ENCODE data around the gene IGSF21.

Gene IGSF21

GRCh38 chr1:18305182-18305795 lies 197.7 kb downstream of the IGSF21 start:
- DNase-seq, result no peak

DNA sequence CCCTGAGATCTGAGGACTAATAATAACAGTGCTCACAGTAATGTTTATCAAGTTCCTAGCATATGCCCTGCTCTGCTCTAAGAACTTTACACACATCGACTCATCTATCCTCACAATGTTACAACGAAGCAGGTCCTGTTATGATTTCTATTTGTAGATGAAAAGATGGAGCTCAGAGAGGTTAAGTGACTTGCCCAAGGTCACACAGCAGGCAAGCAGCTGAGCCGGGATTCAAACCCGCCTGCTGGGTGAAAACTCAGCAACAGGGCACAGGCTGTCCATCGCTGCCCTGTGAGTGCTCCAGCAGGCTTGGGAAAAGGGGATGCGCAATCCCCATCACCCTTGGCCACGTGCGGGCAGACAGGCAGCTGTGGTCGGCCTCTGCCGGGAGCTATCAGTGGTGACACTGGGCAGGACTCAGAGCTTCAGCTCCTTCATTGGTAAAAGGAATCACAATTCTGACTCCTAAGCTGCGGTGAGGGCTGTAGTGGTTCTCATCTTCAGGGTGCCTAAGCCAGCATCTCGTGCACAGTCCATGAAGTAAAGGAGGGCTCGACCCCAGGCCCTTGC lies 199.8 kb downstream of the IGSF21 start:
- no peak for DNase-seq

DNA sequence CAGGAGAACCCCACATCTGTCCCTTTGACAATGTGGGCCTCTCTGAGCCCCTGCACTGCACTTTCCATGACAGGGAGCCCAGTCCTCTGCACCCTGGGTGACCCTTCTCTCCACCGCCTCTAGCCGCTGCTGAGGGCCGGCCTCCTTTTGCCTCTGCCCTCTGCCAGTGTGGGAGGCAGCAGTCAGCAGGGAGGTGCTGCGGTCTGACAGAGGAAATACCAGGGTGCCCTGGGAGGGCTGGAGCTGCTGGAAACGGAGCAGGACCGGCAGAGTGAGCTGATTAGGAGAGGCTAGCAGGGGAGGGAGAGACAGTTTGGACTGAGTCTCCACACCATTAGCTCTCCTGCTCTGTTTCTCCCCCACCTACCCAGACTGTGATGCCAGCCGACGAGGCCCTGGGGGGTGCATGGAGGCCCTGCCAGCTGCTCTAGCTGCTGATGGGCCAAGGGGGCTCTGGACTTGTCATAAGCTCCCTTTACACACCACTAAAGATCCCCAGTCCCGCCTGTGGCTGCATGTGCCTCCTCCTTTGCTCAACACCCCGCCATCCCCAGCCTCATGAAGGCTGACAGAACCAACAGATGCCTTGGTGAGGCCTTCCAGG lies 202.1 kb downstream of the IGSF21 start:
- DNase-seq, result no peak

- DNase-seq, result no peak
Measured at GRCh38 chr1:18312961-18313360, 205.4 kb downstream of the IGSF21 start.

DNA sequence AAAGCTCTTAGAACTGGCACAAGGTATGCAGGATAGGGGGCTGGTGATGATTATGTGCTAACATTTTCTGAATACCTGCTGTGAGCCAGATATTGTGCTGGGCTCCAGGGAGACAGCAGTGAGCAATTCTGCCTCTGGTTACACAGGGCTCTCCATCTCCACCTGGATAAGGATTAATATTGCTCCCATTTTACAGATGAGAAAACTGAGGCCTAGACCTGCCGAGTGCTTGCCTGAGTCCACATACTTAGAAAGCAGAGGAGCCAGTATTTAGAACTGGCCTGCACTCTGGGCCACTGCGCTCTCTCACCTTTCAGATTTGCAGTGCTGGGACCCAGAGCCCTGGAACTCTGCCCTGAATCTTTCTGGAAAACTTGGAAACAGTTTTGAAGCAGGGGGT lies 205.9 kb downstream of the IGSF21 start:
- no peak for DNase-seq

GRCh38 chr1:18314399-18314798 lies 206.8 kb downstream of the IGSF21 start:
- no peak for DNase-seq

GRCh38 chr1:18315449-18315848 lies 207.9 kb downstream of the IGSF21 start:
- DNase-seq, result no peak

- no peak for DNase-seq
Measured at GRCh38 chr1:18316764-18317163, 209.2 kb downstream of the IGSF21 start.

DNA sequence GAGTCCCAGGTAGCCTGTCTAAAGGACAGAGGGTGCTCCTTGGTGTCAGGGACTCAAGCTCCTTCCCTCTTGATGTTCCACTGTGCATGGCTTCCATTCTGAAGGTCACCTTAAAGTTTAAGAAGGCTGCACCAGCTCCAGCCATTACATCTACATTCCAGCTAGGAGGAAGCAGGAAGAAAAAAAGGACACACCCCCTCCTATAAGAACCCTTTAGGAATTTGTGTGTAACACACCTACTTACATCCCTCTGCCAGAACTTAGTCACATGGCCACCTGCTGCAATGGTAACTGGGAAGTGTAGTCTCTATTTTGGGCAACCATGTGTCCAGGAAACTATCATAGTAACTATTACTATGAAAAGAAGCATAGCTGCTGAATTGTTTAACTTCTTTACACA lies 211.5 kb downstream of the IGSF21 start:
- no peak for DNase-seq

DNA sequence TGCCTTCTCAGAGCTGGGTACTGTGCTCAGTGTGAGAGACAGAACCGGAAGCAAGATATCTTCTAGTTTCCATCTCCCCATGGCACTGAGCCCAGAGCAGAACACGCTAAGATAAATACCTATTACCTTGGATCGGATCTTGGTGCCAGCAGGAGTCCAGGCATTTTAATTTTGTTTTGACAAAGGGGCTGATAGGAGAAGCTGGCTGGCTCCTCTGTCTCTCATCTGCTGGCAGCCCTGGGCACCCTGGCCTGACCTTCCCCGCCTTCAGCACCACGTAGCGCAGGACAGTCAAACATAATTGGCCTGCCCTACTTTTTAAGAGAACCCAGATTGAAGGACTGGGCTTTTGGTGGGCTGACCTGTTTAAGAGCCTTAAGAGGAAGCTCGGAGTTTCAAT lies 212.5 kb downstream of the IGSF21 start:
- DNase-seq, result no peak

GRCh38 chr1:18322368-18323032 lies 214.9 kb downstream of the IGSF21 start:
- no peak for DNase-seq

DNA sequence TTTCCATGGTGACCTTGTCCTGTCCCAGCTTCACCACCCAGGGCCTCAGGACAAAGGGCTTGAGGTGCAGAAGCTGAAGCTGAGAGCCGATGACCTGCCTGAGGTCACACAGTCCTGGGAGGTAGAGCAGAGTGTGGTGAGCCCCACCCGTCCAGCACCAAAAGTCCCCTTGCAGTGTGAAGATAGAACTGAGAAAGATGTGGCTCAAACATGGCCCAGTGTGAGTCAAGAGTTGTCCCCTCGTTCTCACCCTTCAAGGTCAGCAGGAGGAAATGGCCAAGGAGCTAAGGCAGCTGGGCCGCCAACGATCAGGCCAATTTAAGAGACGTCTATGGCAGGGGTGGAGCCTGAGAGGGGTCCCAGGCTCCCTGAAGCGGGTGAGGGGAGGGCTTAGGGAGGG lies 215.7 kb downstream of the IGSF21 start:
- no peak for DNase-seq

DNA sequence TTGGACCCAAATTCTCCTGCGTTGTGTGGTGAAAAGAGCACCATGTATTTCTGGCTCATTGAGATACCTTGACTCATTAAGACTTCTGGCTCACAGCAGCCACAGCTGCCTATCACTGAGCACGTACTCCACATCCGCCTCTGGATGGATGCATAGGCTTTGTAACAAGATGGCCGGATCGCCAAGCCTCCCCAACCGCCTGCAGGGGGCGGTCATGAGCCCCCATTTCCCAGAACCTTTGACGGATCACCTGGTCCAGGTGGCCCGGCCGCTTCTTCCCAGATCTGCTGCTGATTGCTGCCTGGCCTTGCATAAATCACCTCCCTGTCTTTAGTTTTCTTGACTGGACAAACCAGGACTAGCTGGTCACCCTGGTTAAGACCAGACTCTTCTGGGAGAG lies 216.6 kb downstream of the IGSF21 start:
- no peak for DNase-seq

GRCh38 chr1:18325136-18325535 lies 217.5 kb downstream of the IGSF21 start:
- DNase-seq, result no peak

GRCh38 chr1:18326211-18326897 lies 218.8 kb downstream of the IGSF21 start:
- DNase-seq, result no peak

- no peak for DNase-seq
Measured at GRCh38 chr1:18327650-18328049, 220.1 kb downstream of the IGSF21 start.

DNA sequence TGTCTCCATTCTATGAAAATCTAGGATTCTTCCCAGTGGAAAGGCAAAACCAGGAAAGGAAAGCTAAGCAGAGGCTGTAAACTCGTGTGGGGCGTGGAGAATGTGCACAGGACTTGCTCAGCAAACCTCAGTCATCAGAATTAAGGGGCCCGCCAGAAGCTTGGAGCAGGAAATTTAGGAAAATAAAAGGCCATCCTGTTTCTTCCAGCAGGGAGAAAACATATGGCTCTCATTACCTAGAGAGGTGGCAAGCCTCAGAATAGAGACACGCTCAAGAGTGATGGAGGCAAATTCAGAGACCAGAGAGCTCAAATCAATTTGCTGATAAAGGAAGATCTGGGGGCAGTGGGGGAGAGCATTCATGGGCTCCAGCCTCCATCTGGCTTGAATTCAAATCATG lies 221.2 kb downstream of the IGSF21 start:
- DNase-seq, result no peak

DNA sequence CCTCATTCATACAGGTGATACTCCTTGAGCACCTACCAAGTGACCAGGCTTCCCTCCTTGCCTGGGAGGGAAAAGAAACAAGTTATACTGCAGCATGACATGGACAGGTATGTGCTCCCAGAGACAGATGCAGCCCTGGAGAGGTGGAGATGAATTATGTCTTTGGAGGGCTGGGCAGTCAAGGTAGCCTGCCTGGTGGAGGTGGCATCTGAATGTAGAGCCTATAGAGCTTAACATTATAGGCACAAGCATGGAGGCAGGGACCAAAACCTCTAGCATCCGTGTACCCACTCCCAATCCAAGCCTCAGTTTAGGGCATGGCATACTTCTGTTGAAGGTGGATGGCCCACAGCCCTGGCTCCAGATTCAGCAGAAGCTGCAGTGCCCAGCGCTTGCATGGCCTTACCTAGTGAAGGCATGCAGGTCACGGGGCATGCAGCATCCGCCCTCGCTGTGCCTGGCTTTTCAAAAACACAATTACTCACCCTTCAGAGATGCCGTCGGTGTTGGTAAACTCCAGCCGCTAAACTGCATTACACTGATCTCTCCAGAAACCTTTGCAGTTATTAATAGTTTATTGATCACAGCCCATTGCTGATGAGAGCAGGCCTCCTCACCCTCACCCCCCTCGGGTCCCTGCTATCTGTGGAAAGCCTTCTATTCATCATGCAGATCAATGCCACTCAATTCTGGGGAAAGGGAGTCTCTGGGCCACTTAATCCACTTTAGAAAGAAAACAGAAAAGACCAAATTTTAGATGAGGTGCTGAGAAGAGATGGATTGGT lies 222.1 kb downstream of the IGSF21 start:
- DNase-seq, result no peak

GRCh38 chr1:18332576-18332975 lies 225.0 kb downstream of the IGSF21 start:
- DNase-seq, result no peak

DNA sequence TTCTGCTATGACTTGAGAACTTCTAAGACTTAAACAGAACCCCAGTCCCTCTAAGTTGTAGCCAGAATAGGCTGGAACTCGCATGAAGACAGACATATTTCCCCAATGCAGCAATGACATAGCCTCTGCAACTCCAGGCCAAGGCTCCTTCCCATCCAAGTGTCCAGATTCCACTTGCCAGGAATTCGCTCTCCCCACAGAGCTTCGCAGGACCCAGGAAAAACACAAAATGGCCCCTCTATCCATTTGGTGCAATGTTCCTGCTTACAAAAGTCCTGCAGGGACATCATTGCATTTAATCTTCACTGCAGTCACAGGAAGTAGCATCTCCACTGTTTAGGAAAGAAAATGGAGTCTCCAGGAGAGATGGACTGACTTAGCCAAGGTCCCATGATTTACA lies 225.6 kb downstream of the IGSF21 start:
- DNase-seq, result no peak

GRCh38 chr1:18336801-18337200 lies 229.2 kb downstream of the IGSF21 start:
- DNase-seq, result no peak

DNA sequence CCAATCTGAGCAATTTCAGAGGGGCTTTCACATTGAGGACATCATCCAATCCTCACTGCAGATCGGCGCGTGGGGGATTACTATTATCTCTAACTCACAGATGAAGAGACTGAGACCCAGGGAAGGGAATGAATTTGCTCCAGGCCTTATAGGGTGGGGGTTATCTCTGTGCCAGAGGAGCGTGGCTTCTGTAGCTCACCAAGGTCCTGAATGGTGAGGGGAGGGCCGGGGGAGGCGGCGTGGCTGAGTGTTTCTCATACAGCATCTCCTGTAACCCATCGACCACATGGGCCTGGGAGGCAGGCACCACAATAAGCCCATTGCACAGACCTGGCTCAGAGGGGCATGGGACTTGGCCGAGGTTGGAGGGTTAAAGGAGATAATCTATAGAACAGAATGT lies 230.2 kb downstream of the IGSF21 start:
- DNase-seq, result no peak

DNA sequence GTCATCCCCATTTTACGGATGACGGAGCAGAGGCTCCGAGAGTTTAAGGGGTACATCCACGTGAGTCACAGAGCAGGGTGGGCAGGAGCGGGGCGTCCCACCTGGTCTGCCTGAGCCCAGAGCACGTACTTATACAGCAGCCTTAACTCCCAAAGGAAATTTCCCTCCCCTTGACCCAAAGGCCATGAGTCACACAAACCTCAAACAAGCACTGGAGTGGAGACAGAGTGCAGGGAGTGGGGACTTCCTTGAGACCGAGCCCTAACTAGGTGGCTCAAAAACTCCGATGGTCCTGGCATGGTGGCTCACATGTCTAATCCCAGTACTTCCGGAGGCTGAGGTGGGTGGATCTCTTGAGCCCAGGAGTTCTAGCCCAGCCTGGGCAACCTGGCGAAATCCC lies 231.6 kb downstream of the IGSF21 start:
- DNase-seq, result no peak
